Type B pancreatic cell (in vitro differentiated cells): ENCODE data around the gene IL12RB1. TPM values are rescaled to one million over a fixed set of nuclear protein-coding genes. Genes with fewer than 3 reads are reported as not detected.

Experiments used
- DNase-seq: peaks from one replicate; pipeline ENCODE4 v3.0.0; 2021; ENCODE audit warnings: mixed read lengths; ENCODE audit not compliant: unreplicated experiment; ENCODE audit errors: extremely low spot score
- H3K27ac Mint-ChIP-seq: 2 replicates; pipeline ENCODE4 v1.8.0; 2021; ENCODE audit warnings: mild to moderate bottlenecking, mixed read lengths
- H3K27me3 Mint-ChIP-seq: 2 replicates; pipeline ENCODE4 v1.8.0; 2021; ENCODE audit warnings: mixed read lengths
- H3K36me3 Mint-ChIP-seq: 2 replicates; pipeline ENCODE4 v1.8.0; 2021; ENCODE audit warnings: mixed read lengths
- H3K4me1 Mint-ChIP-seq: one replicate; pipeline ENCODE4 v1.8.0; 2021; ENCODE audit warnings: mixed read lengths; ENCODE audit not compliant: unreplicated experiment
- H3K4me3 Mint-ChIP-seq: 2 replicates; pipeline ENCODE4 v1.8.0; 2021; ENCODE audit warnings: mild to moderate bottlenecking, mixed read lengths
- H3K9me3 Mint-ChIP-seq: 2 replicates; pipeline ENCODE4 v1.8.0; 2021; ENCODE audit warnings: mixed read lengths
- CTCF ChIP-seq: fragments of 200-600 bp; sonication (generic); conservative IDR thresholded peaks from 2 replicates; pipeline ENCODE4 v1.5.0; 2021; ENCODE audit warnings: antibody characterized with exemption, mild to moderate bottlenecking
- total RNA-seq: library from RNA; stranded (reverse); gene quantifications from 2 replicates; pipeline ENCODE4 v1.2.1, GENCODE V29; 2021; ENCODE audit warnings: low replicate concordance

The IL12RB1 gene
- total RNA-seq, 1 donor from 2014 or later, result not detected

- Mint-ChIP-seq H3K36me3 (peaks cover 6% of the 10 kb centered on the region), H3K4me3 (no peak overlapping the region), H3K9me3 (no peaks in the 10 kb centered on the region), H3K27ac (no peak overlapping the region), H3K27me3 (no peaks in the 10 kb centered on the region), H3K4me1 (no peaks in the 10 kb centered on the region)
- no peak for TF ChIP-seq CTCF
- no peak for DNase-seq
Observed at GRCh38 chr19:18128044-18128443, 41.3 kb upstream of the IL12RB1 start.

- no peak for DNase-seq
- no peak for TF ChIP-seq CTCF
- H3K36me3 Mint-ChIP-seq, result no peaks in the 10 kb centered on the region
- no peaks in the 10 kb centered on the region for H3K9me3 Mint-ChIP-seq
- no peaks in the 10 kb centered on the region for H3K27me3 Mint-ChIP-seq
- H3K27ac Mint-ChIP-seq, result no peak overlapping the region
- H3K4me3 Mint-ChIP-seq, result no peak overlapping the region
- H3K4me1 Mint-ChIP-seq, result no peaks in the 10 kb centered on the region
Observed at GRCh38 chr19:18126097-18126496, 39.4 kb upstream of the IL12RB1 start.

GRCh38 chr19:18123819-18124218 is 37.1 kb upstream of the IL12RB1 start:
- no peak for TF ChIP-seq CTCF
- no peak for DNase-seq
- H3K4me1 Mint-ChIP-seq, result peaks cover 12% of the 10 kb centered on the region
- H3K4me3 Mint-ChIP-seq, result no peak overlapping the region
- no peaks in the 10 kb centered on the region for H3K27me3 Mint-ChIP-seq
- no peaks in the 10 kb centered on the region for H3K36me3 Mint-ChIP-seq
- no peak overlapping the region for H3K27ac Mint-ChIP-seq
- no peaks in the 10 kb centered on the region for H3K9me3 Mint-ChIP-seq

GRCh38 chr19:18122860-18123795 is 36.4 kb upstream of the IL12RB1 start:
- TF ChIP-seq CTCF, result no peak
- Mint-ChIP-seq H3K4me1 (peaks cover 17% of the 10 kb centered on the region), H3K36me3 (no peaks in the 10 kb centered on the region), H3K9me3 (no peaks in the 10 kb centered on the region), H3K27ac (no peak overlapping the region), H3K27me3 (no peaks in the 10 kb centered on the region), H3K4me3 (no peak overlapping the region)
- no peak for DNase-seq

- H3K27ac Mint-ChIP-seq, result no peak overlapping the region
- H3K4me1 Mint-ChIP-seq, result peaks cover 19% of the 10 kb centered on the region
- no peak for DNase-seq
- TF ChIP-seq CTCF, result no peak
- H3K27me3 Mint-ChIP-seq, result no peaks in the 10 kb centered on the region
- no peak overlapping the region for H3K4me3 Mint-ChIP-seq
- H3K36me3 Mint-ChIP-seq, result no peaks in the 10 kb centered on the region
- H3K9me3 Mint-ChIP-seq, result no peaks in the 10 kb centered on the region
Observed at GRCh38 chr19:18122424-18122823, 35.7 kb upstream of the IL12RB1 start.
